ENCODE measurements around the gene FAM222A. TPM values are rescaled to one million over a fixed set of nuclear protein-coding genes. Genes with fewer than 3 reads are reported as not detected.

Gene FAM222A
- total and polyA plus RNA-seq, 12 donors = 9.2 to 57.8 (median 25.3) TPM

- DNase-seq = no peak
- TF ChIP-seq CTCF (IDR thresholded peaks at IDR 0.05) (no peak), POLR2A (IDR thresholded peaks at IDR 0.05) (no peak)
- Histone ChIP-seq H3K4me1 (replicated peaks in 1 of 2) (no peaks in the 10 kb centered on the region), H3K9me3 (replicated peaks in 1 of 3) (no peaks in the 10 kb centered on the region), H3K27ac (no peak overlapping the region), H3K36me3 (replicated peaks in 1 of 2) (no peaks in the 10 kb centered on the region), H3K27me3 (no peaks in the 10 kb centered on the region), H3K4me3 (no peak overlapping the region)
- intact Hi-C loops (cut with DNase I) = loop anchor here in 1 of 2 donors (2.0 kb wide), 1 partner anchor 50 kb away; no protein-coding TSS in a partner anchor
- 83 to 89% (median 85%) methylated on average over 6 to 7 of the region's 7 CpGs for WGBS, 4 donors
Measured at GRCh38 chr12:109686523-109686922, 27.1 kb upstream of the FAM222A start.

GRCh38 chr12:109687250-109687649 lies 26.4 kb upstream of the FAM222A start:
- H3K9me3 ChIP-seq (replicated peaks in 1 of 3) = no peaks in the 10 kb centered on the region
- no peaks in the 10 kb centered on the region for H3K27me3 ChIP-seq
- no peak overlapping the region for H3K27ac ChIP-seq
- H3K4me3 ChIP-seq = no peak overlapping the region
- 69 to 77% (median 75%) methylated on average over 6 of the region's 6 CpGs for WGBS, 4 donors
- DNase-seq = no peak
- no peaks in the 10 kb centered on the region for H3K36me3 ChIP-seq (replicated peaks in 1 of 2)
- H3K4me1 ChIP-seq (replicated peaks in 1 of 2) = no peaks in the 10 kb centered on the region
- intact Hi-C loops (cut with DNase I) = loop anchor here in 1 of 2 donors (2.0 kb wide), 1 partner anchor 50 kb away; no protein-coding TSS in a partner anchor
- TF ChIP-seq CTCF (IDR thresholded peaks at IDR 0.05) (no peak), POLR2A (IDR thresholded peaks at IDR 0.05) (no peak)

GRCh38 chr12:109689426-109689825 lies 24.2 kb upstream of the FAM222A start:
- no peak for DNase-seq
- no peaks in the 10 kb centered on the region for H3K4me1 ChIP-seq (replicated peaks in 1 of 2)
- no peak for TF ChIP-seq POLR2A (IDR thresholded peaks at IDR 0.05)
- no peak for TF ChIP-seq CTCF (IDR thresholded peaks at IDR 0.05)
- H3K27me3 ChIP-seq = no peaks in the 10 kb centered on the region
- H3K36me3 ChIP-seq (replicated peaks in 1 of 2) = no peaks in the 10 kb centered on the region
- 78 to 90% (median 83%) methylated on average over 3 of the region's 3 CpGs for WGBS, 4 donors
- no peak overlapping the region for H3K27ac ChIP-seq
- intact Hi-C loops (cut with DNase I) = no loop called here
- no peak overlapping the region for H3K4me3 ChIP-seq
- no peaks in the 10 kb centered on the region for H3K9me3 ChIP-seq (replicated peaks in 1 of 3)

GRCh38 chr12:109693160-109693559 lies 20.5 kb upstream of the FAM222A start:
- intact Hi-C loops (cut with DNase I) = loop anchor here in 1 of 2 donors (10.0 kb wide), 1 partner anchor 78 kb away; no protein-coding TSS in a partner anchor
- Histone ChIP-seq H3K4me3 (no peak overlapping the region), H3K27ac (no peak overlapping the region), H3K27me3 (no peaks in the 10 kb centered on the region), H3K9me3 (replicated peaks in 1 of 3) (no peaks in the 10 kb centered on the region), H3K4me1 (replicated peaks in 1 of 2) (no peaks in the 10 kb centered on the region), H3K36me3 (replicated peaks in 1 of 2) (no peaks in the 10 kb centered on the region)
- no peak for TF ChIP-seq POLR2A (IDR thresholded peaks at IDR 0.05)
- no peak for TF ChIP-seq CTCF (IDR thresholded peaks at IDR 0.05)
- no peak for DNase-seq
- 67 to 100% (median 86%) methylated on average over 1 of the region's 1 CpG for WGBS, 4 donors
